Raji (cell line): ENCODE measurements around the gene UBE3B.

Source experiments
- POLR2A ChIP-seq: IDR thresholded peaks from 2 replicates; pipeline ENCODE4 v1.6.1; 2011; ENCODE audit warnings: low read depth, low read length, control low read depth; ENCODE audit not compliant: insufficient read depth

The UBE3B gene

GRCh38 chr12:109555431-109556315, 78.2 kb downstream of the UBE3B start:
- TF ChIP-seq POLR2A, result no peak

GRCh38 chr12:109557200-109557599, 79.8 kb downstream of the UBE3B start:
- no peak for TF ChIP-seq POLR2A

- no peak for TF ChIP-seq POLR2A
These were observed 80.4 kb downstream of the UBE3B start for GRCh38 chr12:109557805-109558204.

GRCh38 chr12:109558374-109559199, 81.2 kb downstream of the UBE3B start:
- TF ChIP-seq POLR2A, result no peak

GRCh38 chr12:109559200-109559505, 81.7 kb downstream of the UBE3B start:
- TF ChIP-seq POLR2A, result no peak

- TF ChIP-seq POLR2A, result no peak
These were observed 82.2 kb downstream of the UBE3B start for GRCh38 chr12:109559601-109560000.

- no peak for TF ChIP-seq POLR2A
These were observed 83.7 kb downstream of the UBE3B start for GRCh38 chr12:109560867-109561710.

GRCh38 chr12:109561711-109562030, 84.2 kb downstream of the UBE3B start:
- TF ChIP-seq POLR2A, result no peak

- no peak for TF ChIP-seq POLR2A
These were observed 85.4 kb downstream of the UBE3B start for GRCh38 chr12:109562871-109563270.

- TF ChIP-seq POLR2A, result no peak
These were observed 86.2 kb downstream of the UBE3B start for GRCh38 chr12:109563291-109564284.

GRCh38 chr12:109566424-109566823, 89.0 kb downstream of the UBE3B start:
- no peak for TF ChIP-seq POLR2A

GRCh38 chr12:109567296-109567695, 89.9 kb downstream of the UBE3B start:
- TF ChIP-seq POLR2A, result no peak

GRCh38 chr12:109567967-109568366, 90.5 kb downstream of the UBE3B start:
- no peak for TF ChIP-seq POLR2A

- no peak for TF ChIP-seq POLR2A
These were observed 91.1 kb downstream of the UBE3B start for GRCh38 chr12:109568486-109568885.
